DMS114 treated with DMSO at 0.1 percent for 48 hours (cell line): ENCODE results near the gene LRRC7.

Source experiments
- DNase-seq: peaks from one replicate; lab custom pipeline; 2025; ENCODE audit not compliant: unreplicated experiment; lab: John Stamatoyannopoulos, UW

LRRC7 gene

DNA sequence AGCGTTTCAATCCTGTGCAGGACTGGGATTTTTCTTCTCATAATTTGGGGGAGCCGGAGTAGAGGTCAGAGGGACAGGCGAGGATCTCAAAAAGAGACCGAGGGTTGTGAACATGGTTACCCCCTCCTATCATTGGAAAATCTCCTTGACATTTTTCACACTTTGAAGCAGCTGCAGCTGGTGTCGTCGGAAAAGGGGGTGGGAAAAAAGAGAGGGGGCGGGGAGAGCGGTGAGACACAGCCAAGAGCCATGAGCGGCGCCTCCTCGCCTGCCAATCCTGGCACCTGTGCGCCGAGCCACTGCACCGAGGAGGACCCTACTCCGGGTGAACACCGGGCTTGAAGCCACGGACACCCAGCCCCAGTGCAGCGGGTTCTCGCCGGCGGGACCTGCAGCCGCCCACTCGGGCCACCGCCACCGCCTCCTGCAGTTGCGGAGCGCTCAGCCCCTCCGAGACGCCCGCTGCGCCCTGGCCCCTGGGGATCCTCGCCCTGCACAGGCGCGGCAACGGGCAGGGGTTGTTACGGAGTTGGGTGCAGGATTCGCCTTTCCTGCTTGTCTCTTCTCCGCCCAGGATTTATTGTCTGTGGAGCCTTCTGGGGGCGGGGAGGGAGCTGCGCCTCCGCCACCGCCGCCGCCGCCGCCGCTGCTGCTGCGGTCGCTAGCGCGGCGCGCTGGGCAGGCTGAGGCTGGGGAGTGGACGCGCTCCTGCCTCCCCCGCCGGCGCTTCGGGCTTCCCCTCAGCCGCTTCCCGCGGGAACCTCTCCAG, at the start of gene LRRC7:
LRRC7 (plus strand) TSS at position 271 of the 769 bp plus-strand sequence. CDS start 718 bp downstream, outside the sequence.
- no peak for DNase-seq

GRCh38 chr1:69519006-69519405, 48.7 kb upstream of the LRRC7 start:
- no peak for DNase-seq

DNA sequence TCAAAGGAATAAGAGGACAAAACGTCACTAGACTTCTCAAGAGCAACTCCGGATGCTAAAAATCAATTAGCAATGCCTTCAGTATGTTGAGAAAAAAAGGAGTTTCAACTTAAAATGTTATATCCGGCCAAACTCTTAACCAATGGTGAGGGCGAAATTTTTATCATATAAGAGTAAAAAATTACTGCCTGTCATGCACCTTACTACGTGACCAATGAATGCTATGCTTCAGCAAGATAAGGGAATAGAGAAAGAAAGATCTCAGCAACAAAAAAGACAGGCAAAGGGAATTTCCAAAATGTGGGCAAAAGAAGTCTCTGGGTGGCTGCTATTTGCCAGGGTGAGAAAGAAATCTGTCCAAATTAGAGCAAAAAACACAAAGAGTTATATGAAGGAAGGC, 47.4 kb upstream of the LRRC7 start:
- DNase-seq: no peak

DNA sequence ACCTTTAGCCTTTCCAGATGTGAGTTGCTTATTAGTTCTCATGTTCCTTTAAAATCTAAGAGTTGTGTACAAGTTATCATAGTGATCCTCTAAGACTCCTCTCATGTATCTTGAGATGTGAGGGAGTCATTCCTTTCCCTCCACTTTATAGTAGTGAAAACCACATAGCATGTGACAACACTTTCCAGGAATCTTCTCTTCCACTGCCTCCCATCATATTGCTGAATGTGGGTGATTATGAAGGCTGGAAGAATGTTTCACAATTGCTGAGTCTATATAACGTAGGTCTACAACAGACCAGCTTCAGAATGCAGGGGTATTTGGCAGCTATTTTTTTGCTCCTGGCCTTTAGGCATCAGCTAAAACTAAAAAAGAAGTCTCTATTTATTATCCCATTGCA, 44.7 kb upstream of the LRRC7 start:
- no peak for DNase-seq

- no peak for DNase-seq
These were observed 44.3 kb upstream of the LRRC7 start for GRCh38 chr1:69523461-69523860.

DNA sequence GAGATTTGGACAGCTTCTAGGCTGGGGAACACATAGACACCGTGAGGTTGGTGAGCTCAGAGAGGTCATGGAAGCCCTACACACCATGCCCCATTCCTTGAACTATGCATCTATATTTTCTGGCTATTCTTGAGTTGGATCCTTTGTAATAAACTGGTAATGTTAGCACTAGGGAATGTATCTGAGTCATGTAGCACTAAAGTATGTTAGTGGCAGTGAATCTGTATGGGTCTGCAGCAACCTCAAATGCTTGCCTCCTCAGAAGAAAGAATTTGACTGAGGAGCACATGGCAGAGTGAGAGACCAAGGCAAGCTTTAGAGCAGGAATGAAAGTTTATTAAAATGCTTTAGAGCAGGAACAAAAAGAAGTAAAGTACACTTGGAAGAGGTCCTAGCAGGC, 43.7 kb upstream of the LRRC7 start:
- no peak for DNase-seq

DNA sequence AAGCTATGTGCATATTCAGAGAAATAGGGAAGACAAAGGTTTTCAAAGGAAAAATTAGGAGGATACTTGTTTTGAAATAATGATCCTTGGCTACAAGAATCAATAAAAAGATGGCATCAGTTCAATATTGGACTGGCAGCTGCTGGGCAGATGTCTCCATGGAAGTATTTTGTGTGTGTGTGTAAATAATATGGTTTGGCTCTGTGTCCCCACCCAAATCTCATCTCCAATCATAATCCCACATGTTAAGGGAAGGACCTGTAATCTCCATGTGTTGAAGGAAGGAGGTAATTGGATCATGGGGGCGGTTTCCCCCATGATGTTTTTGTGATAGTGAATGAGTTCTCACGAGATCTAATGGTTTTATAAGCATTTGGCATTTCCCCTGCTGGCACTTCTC, 40.4 kb upstream of the LRRC7 start:
- no peak for DNase-seq

DNA sequence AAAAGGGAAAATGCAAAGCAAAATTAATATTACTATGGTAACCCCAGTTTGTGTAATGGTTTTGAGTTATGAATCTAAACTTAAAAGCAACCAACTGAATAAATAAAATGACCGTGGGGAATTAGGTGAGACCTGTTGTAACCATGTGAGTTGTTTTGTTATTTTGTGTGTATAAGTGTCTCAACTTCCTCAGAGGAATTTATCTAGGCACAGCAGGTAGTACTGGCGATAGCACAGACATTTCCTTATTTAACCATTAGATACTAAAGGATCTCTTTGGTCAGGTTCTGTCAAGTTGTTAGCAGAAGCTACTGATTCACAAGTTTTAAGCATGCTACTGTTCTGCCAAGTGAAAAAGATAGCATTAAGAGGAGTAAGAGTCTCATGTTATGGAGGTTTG, 39.3 kb upstream of the LRRC7 start:
- DNase-seq: no peak

DNA sequence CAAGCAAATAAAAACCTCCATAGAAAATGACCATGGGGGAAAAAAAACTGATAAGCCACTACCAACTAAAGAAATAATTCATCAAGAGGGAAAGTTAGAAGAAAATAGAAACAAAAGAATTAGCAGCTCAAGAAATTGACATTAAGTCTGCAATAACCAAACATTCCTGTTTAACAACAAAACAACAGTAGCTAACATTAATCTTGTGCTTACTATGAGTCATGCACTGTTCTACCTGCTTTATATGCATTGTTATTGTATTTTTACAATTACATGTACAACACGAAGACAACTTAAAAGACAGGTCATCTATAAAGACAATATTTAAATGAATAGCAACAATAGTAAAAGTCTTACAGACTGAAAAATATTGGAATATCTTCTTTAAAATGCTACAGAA, 34.4 kb upstream of the LRRC7 start:
- DNase-seq: no peak

- no peak for DNase-seq
These were observed 32.9 kb upstream of the LRRC7 start for GRCh38 chr1:69534829-69535228.

GRCh38 chr1:69535490-69535889, 32.2 kb upstream of the LRRC7 start:
- no peak for DNase-seq

DNA sequence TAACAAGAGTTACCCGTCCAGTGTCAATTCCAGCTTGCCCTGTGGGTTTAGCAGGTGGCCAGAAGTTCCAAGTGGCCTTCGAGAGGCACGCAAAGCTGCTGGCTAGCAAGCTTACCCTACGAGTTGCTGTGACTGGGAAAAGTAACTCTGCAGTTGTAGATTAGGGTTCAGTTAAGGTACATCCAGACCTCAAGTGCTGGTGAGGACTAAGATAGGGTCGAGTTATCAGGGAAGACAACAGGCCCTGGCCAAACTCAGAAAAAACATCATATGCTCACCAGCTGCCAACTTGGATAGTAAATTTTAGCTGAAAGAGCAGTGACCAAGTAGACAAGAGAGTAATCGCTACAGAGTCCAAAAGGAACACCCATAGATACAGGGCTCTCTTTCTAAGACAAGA, 27.7 kb upstream of the LRRC7 start:
- DNase-seq: no peak

DNA sequence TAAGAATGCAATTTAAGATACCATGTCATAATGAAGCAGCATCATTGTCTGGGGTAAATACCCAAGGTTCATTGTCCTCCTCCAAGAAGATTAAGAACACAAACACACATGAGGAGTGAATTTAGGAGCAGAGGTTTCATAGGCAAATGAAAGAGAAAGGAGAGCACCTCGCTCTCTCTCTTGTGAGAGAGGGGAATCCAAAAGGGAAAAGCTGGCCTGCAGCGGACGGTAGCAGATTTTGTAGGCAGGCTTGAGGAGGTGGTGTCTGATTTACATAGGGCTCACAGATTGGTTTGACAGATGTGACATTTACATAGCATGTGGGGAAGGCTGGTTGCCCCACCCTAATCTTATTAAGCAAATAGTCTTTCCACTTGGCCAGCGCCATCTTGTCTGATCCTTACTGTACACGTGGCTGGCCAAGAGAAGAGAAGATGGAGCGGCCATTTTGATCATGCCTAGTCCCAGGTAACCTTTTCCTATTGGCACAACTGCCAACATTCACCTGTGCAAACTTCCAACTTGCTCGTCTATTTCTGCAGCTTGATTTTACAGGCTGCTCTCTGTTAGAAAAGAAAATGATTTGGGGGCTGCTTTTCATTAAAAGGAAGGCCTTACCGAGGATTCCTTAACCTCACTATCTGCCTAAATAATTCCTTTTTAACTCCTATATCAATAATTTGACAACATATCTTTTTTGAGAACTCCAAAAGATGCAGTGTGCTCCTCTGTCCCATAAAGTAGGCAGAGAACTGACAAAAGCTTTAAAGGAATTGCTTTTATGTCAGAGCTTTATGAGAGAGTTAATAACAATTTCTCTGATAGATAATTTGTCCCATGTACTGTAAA, 16.0 kb upstream of the LRRC7 start:
- no peak for DNase-seq

- no peak for DNase-seq
These were observed 14.0 kb upstream of the LRRC7 start for GRCh38 chr1:69553726-69554125.

DNA sequence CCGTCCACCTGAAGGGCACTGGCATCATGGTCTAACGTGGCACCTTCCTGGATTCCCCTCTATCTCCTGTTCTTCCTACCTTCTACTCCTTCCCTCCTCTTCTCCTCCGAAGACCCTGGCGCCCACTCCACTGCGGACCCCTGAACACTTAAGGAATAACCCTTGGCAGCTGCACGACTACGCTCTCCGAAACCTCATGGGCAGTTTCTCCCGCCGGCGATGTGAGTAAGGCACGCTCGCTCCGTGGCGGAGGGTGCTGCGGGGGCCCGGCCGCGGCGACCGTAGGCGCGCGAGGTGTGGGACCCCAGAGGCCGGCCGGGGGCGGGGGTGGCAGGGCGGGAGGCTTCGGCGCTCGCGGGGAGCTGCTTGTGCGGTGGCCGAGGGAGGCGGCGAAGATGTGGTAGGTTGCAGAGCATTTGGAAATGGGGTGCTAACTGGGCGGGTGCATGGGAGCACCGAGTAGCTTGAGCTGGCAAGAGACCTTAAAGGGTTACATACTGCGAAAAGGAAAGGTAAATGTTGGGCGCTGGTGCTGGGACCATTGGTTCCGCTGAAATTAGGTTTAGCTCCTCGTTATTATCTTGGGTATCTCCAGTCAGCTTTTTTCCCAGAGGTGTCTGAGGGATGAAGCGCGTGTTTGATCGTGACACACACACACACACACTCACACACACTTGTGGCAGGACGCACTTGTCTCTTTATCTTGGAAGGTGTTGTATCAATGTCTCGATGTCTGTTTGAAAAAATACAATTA, 876 bp downstream of the LRRC7 start:
- DNase-seq: no peak

GRCh38 chr1:69569175-69569541, 1.4 kb downstream of the LRRC7 start:
- DNase-seq: no peak

DNA sequence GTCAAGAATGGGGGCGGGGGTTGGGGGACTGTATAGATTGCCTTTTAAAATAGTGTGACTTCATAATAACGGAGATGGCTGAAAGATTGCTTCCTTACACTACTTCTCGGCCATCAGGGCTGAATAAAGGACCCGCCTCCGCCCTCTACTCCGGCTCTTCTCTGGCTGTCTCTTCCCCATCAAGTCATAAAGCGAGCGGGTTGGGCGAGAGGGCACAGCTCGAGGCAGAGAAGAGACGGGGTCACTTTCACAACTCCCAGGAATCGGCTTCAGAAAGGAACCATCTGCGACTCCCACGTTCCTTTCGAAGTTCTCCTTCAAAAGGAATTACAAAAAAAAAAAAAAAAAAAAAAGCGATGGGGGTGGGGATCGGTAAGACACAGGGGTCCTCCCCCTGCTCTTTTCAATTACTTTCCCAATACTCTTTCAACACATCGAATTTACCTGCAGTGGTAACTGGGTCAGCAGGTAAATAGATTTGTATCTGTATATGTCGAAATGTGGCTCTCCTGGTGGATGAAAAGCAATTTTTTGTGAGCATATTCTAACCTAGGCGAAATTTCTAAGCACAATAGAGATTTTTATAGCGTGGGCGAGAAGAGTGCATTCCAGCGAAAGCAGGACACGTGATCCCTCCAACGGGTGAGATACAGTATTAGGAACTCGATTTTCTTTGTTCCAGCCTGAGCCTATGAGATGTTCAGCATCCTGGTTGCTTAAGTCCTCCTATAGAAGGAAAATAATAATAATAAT, 2.0 kb downstream of the LRRC7 start:
- DNase-seq: no peak

DNA sequence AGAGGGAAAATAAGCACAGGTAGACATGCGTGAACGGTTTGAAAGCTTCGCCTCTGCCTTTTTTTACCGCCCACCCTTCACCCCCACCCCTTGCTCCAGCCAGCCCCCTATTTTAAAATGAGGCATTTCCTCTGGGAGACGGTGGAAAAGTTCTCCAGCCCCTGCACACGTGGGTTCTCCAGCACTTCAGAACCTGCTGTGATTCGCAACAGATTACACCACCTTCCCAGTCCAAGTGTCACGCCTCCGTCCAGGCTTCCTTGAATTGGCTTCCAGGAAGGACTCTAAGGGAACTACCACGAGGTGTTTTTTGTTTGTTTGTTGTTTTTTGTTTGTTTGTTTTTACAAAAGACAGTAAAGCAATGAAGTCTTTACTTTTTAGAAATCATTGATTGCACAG, 2.6 kb downstream of the LRRC7 start:
- no peak for DNase-seq

- no peak for DNase-seq
These were observed 5.2 kb downstream of the LRRC7 start for GRCh38 chr1:69572921-69573320.

DNA sequence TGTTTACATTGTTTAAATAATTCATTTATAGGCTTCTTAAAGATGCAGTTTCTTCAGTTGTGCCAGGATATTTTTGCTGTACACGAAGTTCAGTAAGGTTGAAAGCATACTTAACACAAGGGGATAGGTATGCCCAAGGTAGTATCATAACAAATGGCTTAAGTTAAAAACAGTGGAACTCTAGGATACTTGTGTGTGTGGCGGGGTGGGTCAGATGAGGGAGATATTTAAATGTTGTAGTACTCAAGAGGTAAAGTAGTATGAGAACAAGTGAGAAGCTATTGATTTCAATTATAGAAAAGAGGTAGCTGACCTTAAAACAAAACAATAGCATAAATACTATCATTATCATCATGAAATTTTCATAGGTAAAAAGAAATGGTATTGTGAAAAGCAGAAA, 6.2 kb downstream of the LRRC7 start:
- DNase-seq: no peak

DNA sequence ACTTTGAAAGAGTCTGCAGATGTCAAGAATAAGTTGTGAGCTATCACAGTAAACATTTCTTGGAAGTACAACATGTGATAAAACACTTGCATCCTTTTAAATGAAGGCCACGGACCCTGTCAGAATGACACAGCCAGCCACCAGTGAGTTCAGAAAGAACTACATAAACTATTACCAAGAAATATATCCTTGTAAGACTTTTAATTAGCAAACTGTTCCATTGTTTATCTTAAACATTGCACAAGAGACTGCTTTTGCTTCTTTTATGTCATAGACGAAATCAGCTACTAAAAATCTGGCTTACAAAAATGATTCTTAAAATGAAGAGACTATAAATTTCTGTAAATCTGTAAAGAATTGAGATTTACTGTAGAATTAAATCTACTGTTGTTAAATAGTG, 17.9 kb downstream of the LRRC7 start:
- no peak for DNase-seq
